SH-SY5Y (cell line): Measurements from ENCODE around the gene CLSTN1.

Experiments
- GATA2 ChIP-seq: IDR thresholded peaks from 2 replicates; pipeline ENCODE4 v1.6.1; 2011; ENCODE audit warnings: mild to moderate bottlenecking, low read depth, low read length
- GATA3 ChIP-seq: IDR thresholded peaks from 2 replicates; pipeline ENCODE4 v1.6.1; 2011; ENCODE audit warnings: low read depth, mild to moderate bottlenecking, low read length, moderate library complexity

DNA sequence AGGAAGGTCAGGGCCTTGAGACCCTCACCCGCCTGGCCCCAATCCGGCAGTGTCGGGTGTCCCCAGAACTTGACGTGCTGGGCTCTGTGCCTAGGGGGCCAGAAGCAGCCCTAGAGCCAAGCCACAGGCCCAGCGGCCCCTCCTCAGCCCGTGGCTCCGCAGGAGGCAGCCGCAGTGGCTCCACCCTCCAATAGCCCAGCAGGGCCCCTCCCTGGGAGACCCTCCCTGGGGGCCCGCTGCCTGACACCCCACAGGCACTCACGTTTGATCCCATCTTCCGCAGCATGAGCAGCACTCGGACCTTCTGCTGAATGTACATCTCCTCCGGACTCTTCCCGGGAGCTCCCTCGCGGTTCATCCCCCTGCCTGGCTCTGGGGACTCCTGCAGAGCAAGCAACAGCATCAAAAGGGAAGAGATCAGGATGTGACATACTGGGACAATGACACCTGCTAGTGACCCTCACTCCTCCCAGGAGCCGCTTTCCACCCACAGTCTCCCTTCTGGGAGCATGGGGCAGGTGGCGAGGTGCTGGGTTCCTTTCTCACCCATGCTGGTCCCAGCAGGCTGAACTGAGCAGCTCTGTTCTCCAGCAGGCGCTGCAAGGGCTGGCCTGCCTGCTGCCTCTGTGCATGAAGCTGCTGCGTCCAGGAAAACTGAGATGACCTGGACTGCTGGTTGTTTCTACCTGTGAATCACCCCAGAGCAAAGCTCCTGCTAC lies 48.1 kb upstream of the CLSTN1 start:
- TF ChIP-seq GATA2 = no peak
- no peak for TF ChIP-seq GATA3
